KMS-11 (cell line): Measurements from ENCODE around the gene GCFC2.

Experiments used
- H2AFZ ChIP-seq: fragments of 200-600 bp; sonication (generic); 2 replicates; pipeline ENCODE4 v1.6.1; 2016; ENCODE audit warnings: antibody characterized with exemption, mixed run types, low read depth
- H3K27ac ChIP-seq: fragments of 200-600 bp; sonication (generic); 2 replicates; pipeline ENCODE4 v1.6.1; 2016; ENCODE audit warnings: mild to moderate bottlenecking, mixed run types
- H3K27me3 ChIP-seq: fragments of 200-600 bp; sonication (generic); 2 replicates; pipeline ENCODE4 v1.6.1; 2017; ENCODE audit warnings: mild to moderate bottlenecking, low read depth, mixed run types, moderate library complexity; ENCODE audit not compliant: insufficient read depth
- H3K36me3 ChIP-seq: fragments of 200-600 bp; sonication (generic); 2 replicates; pipeline ENCODE4 v1.6.1; 2017; ENCODE audit warnings: mild to moderate bottlenecking, mixed run types; ENCODE audit not compliant: insufficient read depth
- H3K4me1 ChIP-seq: fragments of 200-600 bp; sonication (generic); 2 replicates; pipeline ENCODE4 v1.6.1; 2016; ENCODE audit warnings: mild to moderate bottlenecking, low read depth, mixed run types; ENCODE audit not compliant: poor library complexity, severe bottlenecking
- H3K4me2 ChIP-seq: fragments of 200-600 bp; sonication (generic); 2 replicates; pipeline ENCODE4 v1.7.0; 2016; ENCODE audit warnings: mild to moderate bottlenecking, mixed run types
- H3K4me3 ChIP-seq: fragments of 200-600 bp; sonication (generic); IDR thresholded peaks from 2 replicates; pipeline ENCODE4 v1.6.1; 2017; ENCODE audit warnings: low read depth, low read length, mixed read lengths; ENCODE audit not compliant: insufficient read depth
- H3K79me2 ChIP-seq: fragments of 200-600 bp; sonication (generic); 2 replicates; pipeline ENCODE4 v1.6.1; 2016; ENCODE audit warnings: low read depth, mixed run types; ENCODE audit not compliant: insufficient read depth
- H3K9ac ChIP-seq: fragments of 200-600 bp; sonication (generic); 2 replicates; pipeline ENCODE4 v1.6.1; 2016; ENCODE audit warnings: mild to moderate bottlenecking, mixed run types
- H4K20me1 ChIP-seq: fragments of 200-600 bp; sonication (generic); 2 replicates; pipeline ENCODE4 v1.6.1; 2016; ENCODE audit warnings: mild to moderate bottlenecking, mixed run types; ENCODE audit not compliant: insufficient read depth
- CTCF ChIP-seq: fragments of 200-600 bp; sonication (generic); conservative IDR thresholded peaks from 2 replicates; pipeline ENCODE4 v1.6.1; 2017; ENCODE audit warnings: low read depth, mild to moderate bottlenecking, antibody characterized with exemption, low read length, moderate library complexity, mixed read lengths

GCFC2 gene

GRCh38 chr2:75614162-75614651 lies 96.5 kb downstream of the GCFC2 start:
- Histone ChIP-seq H4K20me1 (no peaks in the 10 kb centered on the region), H3K4me2 (no peak overlapping the region), H3K9ac (no peak overlapping the region), H2AFZ (no peak overlapping the region), H3K36me3 (no peaks in the 10 kb centered on the region), H3K27me3 (no peaks in the 10 kb centered on the region), H3K4me1 (no peaks in the 10 kb centered on the region), H3K27ac (no peak overlapping the region), H3K4me3 (no peak overlapping the region), H3K79me2 (no peaks in the 10 kb centered on the region)
- no peak for TF ChIP-seq CTCF

GRCh38 chr2:75612862-75613243 lies 97.9 kb downstream of the GCFC2 start:
- no peak for TF ChIP-seq CTCF
- Histone ChIP-seq H4K20me1 (no peaks in the 10 kb centered on the region), H3K4me3 (no peak overlapping the region), H3K27me3 (no peaks in the 10 kb centered on the region), H2AFZ (no peak overlapping the region), H3K9ac (no peak overlapping the region), H3K79me2 (no peaks in the 10 kb centered on the region), H3K36me3 (no peaks in the 10 kb centered on the region), H3K4me2 (no peak overlapping the region), H3K27ac (no peak overlapping the region), H3K4me1 (no peaks in the 10 kb centered on the region)
